Liver (tissue), 3 donors: ENCODE results near the gene PWWP2B.
"Not testable (repeated sequence)": the region's sequence is repeated elsewhere in the genome, so short reads cannot be mapped to it uniquely, and the experiment has no call there.

Experiments
- CTCF ChIP-seq: fragments of 150-350 bp; IDR thresholded peaks from 2 replicates; pipeline ENCODE4 v1.5.1; 2017; ENCODE audit warnings: improper control_type of control experiment, low read depth, low read length; ENCODE audit not compliant: missing input control
- EGR1 ChIP-seq, 2 donors: IDR thresholded peaks; 2 replicates each; pipeline ENCODE4 v1.6.1; 2016 to 2018; ENCODE audit warnings: antibody characterized with exemption in 2 of 2, low read depth in 2 of 2
- FOXA1 ChIP-seq: IDR thresholded peaks from 2 replicates; pipeline ENCODE4 v1.6.1; 2016; ENCODE audit warnings: antibody characterized with exemption
- MAX ChIP-seq: IDR thresholded peaks from 2 replicates; pipeline ENCODE4 v1.6.1; 2016; ENCODE audit warnings: antibody characterized with exemption
- RAD21 ChIP-seq, 2 donors: IDR thresholded peaks; 2 replicates each; pipeline ENCODE4 v1.6.1; 2016; ENCODE audit warnings: antibody characterized with exemption in 2 of 2, mild to moderate bottlenecking in 2 of 2
- TAF1 ChIP-seq: conservative IDR thresholded peaks from 2 replicates; pipeline ENCODE4 v1.6.1; 2016; ENCODE audit warnings: antibody characterized with exemption, mild to moderate bottlenecking
- TF ChIP-seq, protein P1 (sequence below): IDR thresholded peaks from 2 replicates; pipeline ENCODE4 v1.6.1; 2016; ENCODE audit warnings: antibody characterized with exemption, mild to moderate bottlenecking
- TF ChIP-seq, protein P2 (sequence below): IDR thresholded peaks from 2 replicates; pipeline ENCODE4 v1.6.1; 2016; ENCODE audit warnings: antibody characterized with exemption
- donor health status: healthy.
- donor health status: healthy.

DNA sequence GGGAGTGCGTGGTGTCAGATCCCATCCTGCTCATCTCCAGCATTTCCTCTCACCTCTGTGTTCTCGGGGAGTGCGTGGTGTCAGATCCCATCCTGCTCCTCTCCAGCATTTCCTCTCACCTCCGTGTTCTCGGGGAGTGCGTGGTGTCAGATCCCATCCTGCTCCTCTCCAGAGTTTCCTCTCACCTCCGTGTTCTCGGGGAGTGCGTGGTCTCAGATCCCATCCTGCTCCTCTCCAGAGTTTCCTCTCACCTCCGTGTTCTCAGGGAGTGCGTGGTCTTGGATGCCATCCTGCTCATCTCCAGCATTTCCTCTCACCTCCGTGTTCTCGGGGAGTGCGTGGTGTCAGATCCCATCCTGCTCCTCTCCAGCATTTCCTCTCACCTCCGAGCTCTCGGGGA is 18.0 kb upstream of the PWWP2B start:
- not testable (repeated sequence) for TF ChIP-seq CTCF; TAF1; MAX; RAD21 (IDR thresholded peaks at IDR 0.05); FOXA1; EGR1 (IDR thresholded peaks at IDR 0.05; ENCODE audit: low read depth in 2 of 2)
- TF ChIP-seq, protein P1, sequence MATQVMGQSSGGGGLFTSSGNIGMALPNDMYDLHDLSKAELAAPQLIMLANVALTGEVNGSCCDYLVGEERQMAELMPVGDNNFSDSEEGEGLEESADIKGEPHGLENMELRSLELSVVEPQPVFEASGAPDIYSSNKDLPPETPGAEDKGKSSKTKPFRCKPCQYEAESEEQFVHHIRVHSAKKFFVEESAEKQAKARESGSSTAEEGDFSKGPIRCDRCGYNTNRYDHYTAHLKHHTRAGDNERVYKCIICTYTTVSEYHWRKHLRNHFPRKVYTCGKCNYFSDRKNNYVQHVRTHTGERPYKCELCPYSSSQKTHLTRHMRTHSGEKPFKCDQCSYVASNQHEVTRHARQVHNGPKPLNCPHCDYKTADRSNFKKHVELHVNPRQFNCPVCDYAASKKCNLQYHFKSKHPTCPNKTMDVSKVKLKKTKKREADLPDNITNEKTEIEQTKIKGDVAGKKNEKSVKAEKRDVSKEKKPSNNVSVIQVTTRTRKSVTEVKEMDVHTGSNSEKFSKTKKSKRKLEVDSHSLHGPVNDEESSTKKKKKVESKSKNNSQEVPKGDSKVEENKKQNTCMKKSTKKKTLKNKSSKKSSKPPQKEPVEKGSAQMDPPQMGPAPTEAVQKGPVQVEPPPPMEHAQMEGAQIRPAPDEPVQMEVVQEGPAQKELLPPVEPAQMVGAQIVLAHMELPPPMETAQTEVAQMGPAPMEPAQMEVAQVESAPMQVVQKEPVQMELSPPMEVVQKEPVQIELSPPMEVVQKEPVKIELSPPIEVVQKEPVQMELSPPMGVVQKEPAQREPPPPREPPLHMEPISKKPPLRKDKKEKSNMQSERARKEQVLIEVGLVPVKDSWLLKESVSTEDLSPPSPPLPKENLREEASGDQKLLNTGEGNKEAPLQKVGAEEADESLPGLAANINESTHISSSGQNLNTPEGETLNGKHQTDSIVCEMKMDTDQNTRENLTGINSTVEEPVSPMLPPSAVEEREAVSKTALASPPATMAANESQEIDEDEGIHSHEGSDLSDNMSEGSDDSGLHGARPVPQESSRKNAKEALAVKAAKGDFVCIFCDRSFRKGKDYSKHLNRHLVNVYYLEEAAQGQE: not testable (repeated sequence)
- TF ChIP-seq, protein P2, sequence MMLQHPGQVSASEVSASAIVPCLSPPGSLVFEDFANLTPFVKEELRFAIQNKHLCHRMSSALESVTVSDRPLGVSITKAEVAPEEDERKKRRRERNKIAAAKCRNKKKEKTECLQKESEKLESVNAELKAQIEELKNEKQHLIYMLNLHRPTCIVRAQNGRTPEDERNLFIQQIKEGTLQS: not testable (repeated sequence)
